ACHN (cell line): Measurements from ENCODE around the gene WARS2.

Experiments used
- DNase-seq: peaks from one replicate; pipeline ENCODE4 v3.0.0-alpha.2; 2015
- in situ Hi-C: cut with HindIII; loops from 2 replicates; pipeline ENCODE4 v1.10.0; 2017; ENCODE audit warnings: low sequenced_read_pairs, low pct_ligation_motif_present, low pct_unique_long_range_greater_than_20kb

The WARS2 gene

DNA sequence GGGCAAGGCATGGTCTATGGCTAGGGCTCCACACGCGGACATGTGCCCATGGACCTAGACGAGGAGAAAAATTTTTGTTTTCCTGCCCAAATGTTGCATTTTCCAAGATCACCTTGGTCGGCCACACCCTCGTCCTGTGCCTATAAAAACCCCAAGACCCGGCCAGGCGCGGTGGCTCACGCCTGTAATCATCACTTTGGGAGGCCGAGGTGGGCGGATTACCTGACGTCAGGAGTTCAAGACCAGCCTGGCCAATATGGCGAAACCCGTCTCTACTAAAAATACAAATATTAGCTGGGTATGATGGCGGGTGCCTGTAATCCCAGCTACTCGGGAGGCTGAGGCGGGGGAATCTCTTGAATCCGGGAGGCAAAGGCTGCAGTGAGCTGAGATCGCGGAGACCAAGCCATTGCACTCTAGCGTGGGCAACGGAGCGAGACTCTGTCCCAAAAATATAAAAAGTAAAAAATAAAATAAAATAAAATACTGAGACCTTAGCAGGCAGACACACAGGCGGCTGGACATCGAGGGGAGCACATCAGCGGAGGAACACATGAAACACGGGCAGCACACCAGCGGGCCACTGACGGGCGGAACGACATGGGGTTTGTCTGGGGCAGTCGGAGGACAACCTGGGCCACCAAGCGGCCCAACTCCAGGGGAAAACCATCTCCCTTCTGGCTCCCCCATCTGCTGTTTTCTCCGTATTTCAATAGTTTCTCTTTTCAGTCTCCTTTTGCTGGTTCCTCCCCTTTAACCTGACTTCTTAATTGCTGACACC lies 91.6 kb downstream of the WARS2 start:
- in situ Hi-C loops = no loop called here
- no peak for DNase-seq

GRCh38 chr1:119046785-119047438 lies 93.5 kb downstream of the WARS2 start:
- no peak for DNase-seq
- in situ Hi-C loops = no loop called here

DNA sequence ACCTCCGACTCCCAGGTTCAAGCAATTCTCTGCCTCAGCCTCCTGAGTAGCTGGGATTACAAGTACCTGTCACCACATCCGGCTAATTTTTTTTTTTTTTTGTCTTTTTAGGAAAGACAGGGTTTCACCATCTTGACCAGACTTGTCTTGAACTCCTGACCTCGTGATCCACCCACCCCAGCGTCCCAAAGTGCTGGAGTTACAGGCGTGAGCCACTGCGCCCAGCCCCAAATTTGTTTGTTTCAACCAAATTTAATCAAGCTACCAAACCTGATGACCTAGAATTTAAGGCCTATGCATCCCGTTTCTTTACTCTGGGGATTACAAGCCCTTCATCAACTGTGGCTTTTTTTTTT lies 94.0 kb downstream of the WARS2 start:
- in situ Hi-C loops = no loop called here
- no peak for DNase-seq

DNA sequence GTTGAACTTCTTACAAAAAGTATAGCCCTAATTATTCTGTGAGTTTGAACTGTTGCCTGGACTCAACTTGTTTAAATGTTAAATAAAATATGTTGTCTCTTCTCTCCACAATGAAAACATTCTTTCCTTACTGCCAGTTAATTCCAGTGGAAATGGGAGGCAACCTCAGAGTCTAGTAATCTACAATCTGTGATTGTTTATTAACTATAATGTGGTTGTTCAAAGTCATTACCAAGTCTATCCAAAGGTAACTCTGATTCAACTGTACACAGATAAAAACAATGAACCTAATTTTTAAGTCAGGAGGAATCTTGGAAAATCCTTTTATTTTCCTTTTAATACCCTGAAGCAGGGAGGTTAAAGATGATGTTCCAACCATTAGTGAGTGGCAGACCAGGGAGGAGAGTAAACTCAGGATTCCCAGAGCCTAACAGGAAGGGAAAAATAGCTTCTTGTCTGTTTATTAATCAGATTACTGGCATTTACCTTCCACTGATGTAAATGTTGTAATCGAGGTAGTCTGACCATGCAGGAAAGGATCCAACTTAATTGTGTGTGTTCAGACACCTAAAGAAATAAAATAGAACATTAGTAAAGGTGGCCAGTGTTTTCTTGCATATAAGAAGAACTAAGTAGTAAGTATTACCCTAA lies 95.2 kb downstream of the WARS2 start:
- in situ Hi-C loops = no loop called here

DNA sequence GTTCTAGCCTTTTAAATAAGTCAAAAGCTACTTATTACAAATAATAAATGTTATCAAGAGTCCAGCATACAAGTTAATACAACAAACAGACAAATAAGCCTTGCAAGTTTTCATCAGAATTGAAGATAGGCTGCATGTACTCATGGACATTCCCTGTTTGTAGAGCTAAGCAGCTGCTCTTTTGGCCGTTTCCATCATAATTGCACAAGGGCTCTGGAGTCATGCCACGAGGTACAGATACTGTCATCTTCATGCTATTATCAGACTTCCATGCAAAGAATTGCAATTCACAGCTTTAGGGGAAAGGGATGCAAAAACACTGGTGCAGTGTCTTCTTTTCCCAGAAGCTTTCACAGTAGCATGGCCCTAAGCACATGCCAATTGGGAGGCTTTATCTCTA lies 99.5 kb downstream of the WARS2 start:
- in situ Hi-C loops = no loop called here
- DNase-seq = no peak

More for the DNA sequence above, 95.2 kb downstream of the WARS2 start:
- peak; percentile 2 for DNase-seq

DNA sequence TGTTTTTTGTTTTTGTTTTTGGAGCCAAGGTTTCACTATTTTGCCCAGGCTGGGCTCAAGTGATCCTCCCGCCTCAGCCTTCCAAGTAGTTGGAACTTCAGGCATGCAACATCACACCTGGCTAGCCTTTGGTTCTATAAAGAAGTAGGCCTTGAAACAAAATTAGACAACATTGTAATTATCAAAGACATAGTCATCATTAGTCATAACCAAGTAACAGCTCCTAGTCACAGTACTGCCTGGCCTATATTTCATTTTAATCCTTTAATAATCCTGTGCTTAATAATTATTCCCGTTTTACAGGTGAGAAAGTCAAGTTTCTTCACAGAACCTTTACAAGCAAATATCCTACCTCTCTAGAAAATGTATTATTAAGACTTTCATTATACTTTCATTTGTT lies 100.0 kb downstream of the WARS2 start:
- no peak for DNase-seq
- in situ Hi-C loops = no loop called here

DNA sequence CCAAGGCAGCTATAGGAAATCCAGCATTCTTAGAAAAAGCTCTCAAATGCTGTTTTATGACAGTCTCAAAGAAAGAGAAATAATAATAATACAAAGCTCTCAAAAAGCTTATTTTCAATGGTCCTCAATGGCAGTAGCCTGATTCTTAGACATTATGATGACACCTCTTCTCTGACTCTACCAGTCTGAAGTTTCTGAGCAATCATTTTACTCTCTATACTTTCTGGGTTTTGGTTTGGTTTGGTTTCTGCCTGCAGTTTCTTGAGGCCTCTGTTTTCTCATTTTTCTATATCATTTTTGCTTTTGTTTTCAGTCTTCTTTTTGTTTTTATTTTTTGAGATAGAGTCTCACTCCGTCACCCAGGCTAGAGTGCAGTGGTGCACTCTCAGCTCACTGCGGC lies 102.1 kb downstream of the WARS2 start:
- no peak for DNase-seq
- in situ Hi-C loops = no loop called here

GRCh38 chr1:119034359-119034758 lies 106.1 kb downstream of the WARS2 start:
- in situ Hi-C loops = no loop called here
- no peak for DNase-seq

DNA sequence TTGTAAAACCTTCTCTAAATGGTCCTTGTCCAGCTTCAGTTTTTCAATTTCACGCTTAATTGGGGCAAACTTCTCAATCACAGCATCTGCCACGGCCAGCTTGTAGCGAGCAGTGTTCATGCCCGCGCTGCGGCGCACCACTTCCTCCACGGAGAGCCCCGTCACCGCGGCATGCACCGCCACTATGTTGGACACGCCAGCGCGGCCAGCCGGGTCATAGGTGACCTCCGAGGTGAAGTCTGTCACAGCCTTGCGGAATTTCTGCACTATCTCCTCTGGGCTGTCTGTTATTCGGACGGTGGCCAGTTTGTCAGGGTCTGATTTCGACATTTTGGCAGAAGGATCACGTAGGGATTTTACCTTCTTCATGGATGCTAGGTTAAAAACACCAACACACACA lies 107.5 kb downstream of the WARS2 start:
- no peak for DNase-seq
- in situ Hi-C loops = no loop called here

- in situ Hi-C loops = no loop called here
- no peak for DNase-seq
Measured at GRCh38 chr1:119027759-119028158, 112.7 kb downstream of the WARS2 start.

DNA sequence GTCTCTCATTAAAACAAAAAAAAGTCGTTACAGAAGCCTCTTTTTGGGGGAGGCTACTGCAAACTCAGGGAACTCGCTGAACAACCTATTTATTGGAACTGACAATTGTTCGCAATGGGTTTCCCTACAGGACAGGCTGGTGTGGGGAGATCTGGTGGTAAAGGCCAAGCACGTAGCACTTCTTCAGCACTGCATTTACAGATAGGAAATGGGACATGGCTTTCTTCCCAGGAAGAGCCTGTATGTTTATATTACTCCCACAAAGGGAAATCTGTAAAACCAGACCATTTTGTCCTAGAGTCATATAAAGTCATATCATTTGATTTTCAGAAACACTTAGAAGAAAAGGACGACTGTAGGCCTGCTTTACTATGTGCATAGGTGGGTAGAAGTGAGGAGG lies 113.5 kb downstream of the WARS2 start:
- in situ Hi-C loops = no loop called here
- DNase-seq = no peak

- in situ Hi-C loops = no loop called here
- no peak for DNase-seq
Measured at GRCh38 chr1:119015547-119015946, 124.9 kb downstream of the WARS2 start.

DNA sequence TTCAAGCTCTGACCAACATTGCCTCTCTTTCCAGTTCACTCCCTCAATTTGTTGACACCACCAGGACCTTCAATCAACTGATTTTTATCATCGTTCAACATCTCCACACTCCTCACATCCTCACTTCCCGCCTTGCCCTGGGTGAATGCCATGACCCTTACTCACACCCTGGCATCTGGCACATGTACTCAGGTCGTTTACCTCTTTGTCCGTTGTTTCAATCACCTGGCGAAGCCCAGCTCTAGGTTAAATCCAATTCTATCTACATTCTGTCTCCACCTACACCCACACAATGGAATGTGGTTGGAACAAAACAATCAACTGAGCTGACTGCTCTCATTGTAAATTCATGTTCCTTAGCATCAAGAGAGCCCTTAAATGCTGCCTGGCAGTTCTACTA lies 128.1 kb downstream of the WARS2 start:
- DNase-seq = no peak
- in situ Hi-C loops = no loop called here

DNA sequence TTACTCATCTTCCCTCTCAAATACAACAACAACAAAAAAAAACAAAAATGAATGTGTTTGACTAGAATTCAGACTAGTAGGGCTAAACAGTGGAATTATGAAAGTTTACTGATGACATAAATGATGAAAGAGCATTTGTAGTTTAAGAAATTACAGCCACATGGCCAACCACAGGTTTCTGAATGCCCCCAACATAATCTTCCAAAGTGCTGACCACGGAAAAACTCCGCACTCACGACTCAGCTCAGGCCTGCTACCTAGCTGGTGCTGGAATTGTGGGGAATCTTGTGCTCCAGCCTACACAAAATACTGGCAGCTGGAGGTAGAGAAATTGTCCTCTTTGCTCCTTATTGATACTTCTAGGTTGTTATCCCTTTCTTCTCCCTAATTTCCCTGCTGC lies 128.7 kb downstream of the WARS2 start:
- in situ Hi-C loops = no loop called here
- no peak for DNase-seq

DNA sequence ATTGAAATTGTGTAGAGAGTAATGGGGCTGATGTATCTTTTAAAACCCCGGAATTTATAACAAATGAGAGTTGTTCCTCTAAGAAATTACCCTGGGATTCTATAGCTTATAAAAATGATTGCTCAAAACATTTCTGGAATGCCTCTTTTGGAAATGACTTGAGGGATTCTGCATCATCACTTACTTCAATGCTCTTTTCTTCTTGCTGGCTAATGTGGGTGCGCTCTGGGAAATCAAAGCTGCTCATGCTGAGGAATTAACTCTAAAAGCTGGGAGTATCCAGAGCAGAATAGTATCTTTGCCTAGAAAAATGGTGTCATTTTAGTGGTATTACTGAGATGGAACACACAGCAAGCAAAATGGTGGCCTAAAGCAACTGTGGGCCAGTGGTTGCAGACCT lies 129.3 kb downstream of the WARS2 start:
- in situ Hi-C loops = no loop called here
- no peak for DNase-seq

GRCh38 chr1:119010201-119010600 lies 130.3 kb downstream of the WARS2 start:
- no peak for DNase-seq
- in situ Hi-C loops = no loop called here

- in situ Hi-C loops = no loop called here
- DNase-seq = no peak
Measured at GRCh38 chr1:119009312-119009655, 131.2 kb downstream of the WARS2 start.

DNA sequence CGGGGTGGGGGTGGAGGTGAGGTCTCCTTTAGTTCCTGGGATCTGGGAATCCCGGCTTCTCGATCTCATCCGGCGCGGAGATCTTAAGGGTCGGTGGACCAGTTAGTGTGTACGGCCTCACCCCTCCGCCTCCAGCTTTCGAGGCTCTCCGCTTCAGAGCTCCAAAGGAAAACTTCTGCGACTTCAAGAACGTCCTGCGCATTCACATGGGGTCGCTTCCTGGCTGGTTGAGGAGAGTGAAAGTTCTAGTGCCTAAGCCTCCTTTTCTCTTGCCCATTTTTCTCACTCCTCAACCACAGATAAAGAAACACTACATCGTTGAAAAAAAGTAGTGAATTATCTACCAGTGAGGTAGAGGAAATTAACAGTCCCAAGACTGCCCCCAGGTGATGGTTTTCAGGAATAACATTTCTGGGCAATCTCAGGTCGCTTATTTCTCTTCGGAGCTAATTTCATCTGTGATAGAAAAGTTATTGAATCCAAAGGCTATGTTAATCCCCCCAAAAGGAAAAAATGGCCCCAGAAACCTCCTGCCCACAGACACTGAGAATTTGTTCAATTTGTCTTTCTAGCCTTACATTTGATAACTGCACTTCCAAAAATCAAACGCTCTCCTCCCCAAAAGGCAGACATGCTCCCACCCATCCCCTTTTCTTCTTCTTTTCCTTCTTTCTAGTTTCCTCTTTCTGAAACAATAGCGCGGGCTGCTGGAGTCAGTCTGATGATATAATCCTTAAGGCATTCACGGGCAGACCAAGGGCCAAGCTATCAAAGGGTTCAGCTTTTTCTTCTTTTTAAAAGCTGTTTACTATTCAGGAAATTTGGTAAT lies 131.8 kb downstream of the WARS2 start:
- DNase-seq = peak; percentile 59

More for the DNA sequence above, 131.8 kb downstream of the WARS2 start:
- in situ Hi-C loops = no loop called here
